DMS153 treated with DMSO at 0.1 percent for 48 hours (cell line): ENCODE data around the gene STX12.
"Not testable (repeated sequence)": the region's sequence is repeated elsewhere in the genome, so short reads cannot be mapped to it uniquely, and the experiment has no call there.

Experiments used
- DNase-seq: peaks from one replicate; lab custom pipeline; 2025; ENCODE audit not compliant: unreplicated experiment; lab: John Stamatoyannopoulos, UW

STX12 gene

GRCh38 chr1:27865821-27866220, 92.8 kb downstream of the STX12 start:
- DNase-seq: no peak

GRCh38 chr1:27868556-27868931, 95.5 kb downstream of the STX12 start:
- no peak for DNase-seq

- DNase-seq: peak; percentile 69
Measured at GRCh38 chr1:27868932-27869718, 96.1 kb downstream of the STX12 start.

- no peak for DNase-seq
Measured at GRCh38 chr1:27869719-27870085, 96.7 kb downstream of the STX12 start.

GRCh38 chr1:27871076-27871475, 98.1 kb downstream of the STX12 start:
- DNase-seq: not testable (repeated sequence)

GRCh38 chr1:27872059-27872801, 99.2 kb downstream of the STX12 start, which contains the start of gene THEMIS2:
Gene THEMIS2, plus strand, starts transcription at chr1:27872544. Its CDS starts 28 bp downstream, at chr1:27872572.
- DNase-seq: peak; percentile 51

GRCh38 chr1:27872802-27873551, 100.0 kb downstream of the STX12 start:
- DNase-seq: no peak

GRCh38 chr1:27873671-27874384, 100.8 kb downstream of the STX12 start:
- DNase-seq: no peak
